Activated CD8-positive, alpha-beta T cell treated with anti-CD3 and anti-CD28 coated beads for 36 hours (primary cell): ENCODE results near the gene OR52A5. TPM values are rescaled to one million over a fixed set of nuclear protein-coding genes. Genes with fewer than 3 reads are reported as not detected.

Experiments used
- ATAC-seq: fragments of 200-7000 bp; cut with Tn5 transposase; one replicate; pipeline ENCODE4 v1.10.0; 2021; ENCODE audit warnings: mild to moderate bottlenecking, moderate library complexity
- CTCF ChIA-PET: fragments of 350-600 bp; sonication (Branson Sonifier 250); formaldehyde crosslinking; loops from one replicate; lab custom pipeline; 2021; ENCODE audit warnings: antibody characterized with exemption; lab: Charles Lee
- POLR2A ChIA-PET: fragments of 350-600 bp; sonication (Branson Sonifier 250); formaldehyde crosslinking; loops from one replicate; lab custom pipeline; 2021; ENCODE audit warnings: antibody characterized with exemption; lab: Charles Lee
- DNase-seq: peaks from one replicate; pipeline ENCODE4 v3.0.0-alpha.2; 2020
- H3K27ac Mint-ChIP-seq: one replicate; pipeline ENCODE4 v1.8.0; 2021; ENCODE audit warnings: mild to moderate bottlenecking, mixed read lengths
- H3K27me3 Mint-ChIP-seq: one replicate; pipeline ENCODE4 v1.8.0; 2021; ENCODE audit warnings: mixed read lengths
- H3K36me3 Mint-ChIP-seq: one replicate; pipeline ENCODE4 v1.8.0; 2021; ENCODE audit warnings: low read depth, mixed read lengths
- H3K4me1 Mint-ChIP-seq: one replicate; pipeline ENCODE4 v1.8.0; 2021; ENCODE audit warnings: low read depth, mixed read lengths
- H3K4me3 Mint-ChIP-seq: one replicate; pipeline ENCODE4 v1.8.0; 2021; ENCODE audit warnings: mild to moderate bottlenecking, moderate library complexity, mixed read lengths
- H3K9me3 Mint-ChIP-seq: one replicate; pipeline ENCODE4 v1.8.0; 2021; ENCODE audit warnings: mixed read lengths
- CTCF ChIP-seq: fragments of 200-600 bp; IDR thresholded peaks from one replicate; pipeline ENCODE4 v1.8.0; 2022; ENCODE audit warnings: antibody characterized with exemption, mild to moderate bottlenecking
- intact Hi-C: fragments of 100-400 bp; cut with micrococcal nuclease; formaldehyde crosslinking; loops from one replicate; pipeline ENCODE4 v1.10.0; 2022
- total RNA-seq, 2 experiments: library from RNA; stranded (reverse); gene quantifications; one replicate each; pipeline ENCODE4 v1.2.3, GENCODE V29; 2021

OR52A5 gene
- total RNA-seq, 2 experiments from 2014 or later: not detected

GRCh38 chr11:5103066-5103465 lies 35.1 kb downstream of the OR52A5 start:
- DNase-seq (no peak), ATAC-seq (no peak)
- H3K9me3 Mint-ChIP-seq: no peaks in the 10 kb centered on the region
- ChIA-PET POLR2A (no interaction called here), CTCF (no interaction called here)
- H3K4me1 Mint-ChIP-seq: no peaks in the 10 kb centered on the region
- peaks cover 5% of the 10 kb centered on the region for H3K27me3 Mint-ChIP-seq
- no peak overlapping the region for H3K27ac Mint-ChIP-seq
- no peaks in the 10 kb centered on the region for H3K36me3 Mint-ChIP-seq
- intact Hi-C loops: no loop called here
- TF ChIP-seq CTCF: no peak
- no peak overlapping the region for H3K4me3 Mint-ChIP-seq

GRCh38 chr11:5102246-5102645 lies 35.9 kb downstream of the OR52A5 start:
- Mint-ChIP-seq H3K27ac (no peak overlapping the region), H3K4me1 (no peaks in the 10 kb centered on the region), H3K4me3 (no peak overlapping the region), H3K9me3 (no peaks in the 10 kb centered on the region), H3K36me3 (no peaks in the 10 kb centered on the region), H3K27me3 (peaks cover 5% of the 10 kb centered on the region)
- ATAC-seq (no peak), DNase-seq (no peak)
- intact Hi-C loops: no loop called here
- CTCF ChIA-PET: no interaction called here
- TF ChIP-seq CTCF: no peak
- POLR2A ChIA-PET: no interaction called here

GRCh38 chr11:5096011-5096410 lies 42.1 kb downstream of the OR52A5 start:
- POLR2A ChIA-PET: no interaction called here
- intact Hi-C loops: no loop called here
- Mint-ChIP-seq H3K4me1 (no peaks in the 10 kb centered on the region), H3K36me3 (no peaks in the 10 kb centered on the region), H3K9me3 (no peaks in the 10 kb centered on the region), H3K27ac (no peak overlapping the region), H3K4me3 (no peak overlapping the region), H3K27me3 (peaks cover 2% of the 10 kb centered on the region)
- DNase-seq: no peak
- CTCF ChIA-PET: no interaction called here
- TF ChIP-seq CTCF: no peak
- no peak for ATAC-seq

- no peak for TF ChIP-seq CTCF
- DNase-seq: no peak
- ATAC-seq: no peak
- H3K36me3 Mint-ChIP-seq: no peaks in the 10 kb centered on the region
- POLR2A ChIA-PET: no interaction called here
- no peak overlapping the region for H3K4me3 Mint-ChIP-seq
- CTCF ChIA-PET: no interaction called here
- no peaks in the 10 kb centered on the region for H3K4me1 Mint-ChIP-seq
- H3K27ac Mint-ChIP-seq: no peak overlapping the region
- intact Hi-C loops: no loop called here
- H3K27me3 Mint-ChIP-seq: no peaks in the 10 kb centered on the region
- H3K9me3 Mint-ChIP-seq: no peaks in the 10 kb centered on the region
Measured at GRCh38 chr11:5092821-5093585, 45.2 kb downstream of the OR52A5 start.

DNA sequence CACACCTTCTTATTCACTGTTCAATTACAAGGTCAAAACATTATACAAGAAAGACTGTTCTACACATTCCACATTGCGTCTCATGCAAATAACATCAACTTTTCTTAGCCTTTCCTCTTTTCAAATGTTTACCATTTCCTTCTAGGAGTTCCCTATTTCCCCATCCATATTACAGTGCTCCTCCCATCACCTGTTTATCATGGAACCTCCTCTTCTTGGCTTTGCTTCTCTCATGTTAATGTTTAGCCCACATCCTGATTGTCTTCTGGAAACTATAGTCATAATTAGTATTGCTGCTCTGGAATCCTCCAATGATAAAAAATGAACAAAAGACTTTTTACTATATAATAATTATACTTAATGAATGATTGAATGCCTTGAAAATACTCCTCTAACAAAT lies 47.5 kb downstream of the OR52A5 start:
- Mint-ChIP-seq H3K4me1 (no peaks in the 10 kb centered on the region), H3K27ac (no peak overlapping the region), H3K9me3 (no peaks in the 10 kb centered on the region), H3K4me3 (no peak overlapping the region), H3K27me3 (no peaks in the 10 kb centered on the region), H3K36me3 (no peaks in the 10 kb centered on the region)
- TF ChIP-seq CTCF: no peak
- ATAC-seq (no peak), DNase-seq (no peak)
- intact Hi-C loops: no loop called here
- CTCF ChIA-PET: no interaction called here
- POLR2A ChIA-PET: no interaction called here
